PC-9 (cell line): ENCODE results near the gene SLC7A14.

ENCODE experiments used
- CTCF ChIP-seq: fragments of 200-600 bp; sonication (generic); conservative IDR thresholded peaks from 2 replicates; pipeline ENCODE4 v1.6.1; 2017; ENCODE audit warnings: mixed run types, antibody characterized with exemption, mild to moderate bottlenecking, moderate library complexity
- EZH2 ChIP-seq: fragments of 200-600 bp; sonication (generic); IDR thresholded peaks from 2 replicates; pipeline ENCODE4 v1.8.0; 2017; ENCODE audit warnings: antibody characterized with exemption, low read depth

DNA sequence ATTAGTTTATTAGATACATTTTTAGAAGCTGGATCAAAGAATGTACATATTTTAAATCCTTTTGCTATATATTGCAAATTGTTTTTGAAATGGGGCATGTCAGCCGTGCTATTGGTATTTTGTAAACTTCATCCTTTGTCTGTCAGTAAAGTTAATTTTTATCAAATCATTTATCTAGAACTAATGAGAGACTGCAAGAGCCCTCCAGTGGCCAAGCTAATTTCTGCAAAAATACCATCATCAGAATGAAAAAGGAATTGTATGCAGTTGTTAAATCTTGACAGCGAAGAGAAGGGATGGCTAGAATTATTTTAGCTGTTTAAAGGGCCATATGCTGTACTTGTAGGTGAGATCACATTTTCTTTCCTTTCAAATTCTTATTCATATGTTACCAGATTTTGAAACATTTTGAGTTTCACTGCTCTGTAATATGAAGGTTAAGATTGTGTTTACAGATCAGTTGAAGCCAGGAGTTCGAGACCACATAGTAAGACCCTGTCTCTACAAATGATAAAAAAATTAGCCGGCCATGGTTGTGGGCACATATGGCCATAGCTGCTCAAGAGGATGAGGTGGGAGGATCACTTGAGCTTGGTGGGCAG, 175.3 kb downstream of the SLC7A14 start:
- peak; percentile 76 for TF ChIP-seq CTCF
- TF ChIP-seq EZH2, result no peak
